Neuron (in vitro differentiated cells): ENCODE results near the gene CLDN17.

Experiments
- H2AFZ ChIP-seq: one replicate; pipeline ENCODE4 v1.6.1; 2013; ENCODE audit warnings: low read depth, mild to moderate bottlenecking, inconsistent platforms, low read length, moderate library complexity
- H3K27me3 ChIP-seq: one replicate; pipeline ENCODE4 v1.6.1; 2013; ENCODE audit warnings: low read length; ENCODE audit not compliant: insufficient read depth
- H3K36me3 ChIP-seq: one replicate; pipeline ENCODE4 v1.6.1; 2013; ENCODE audit warnings: low read length; ENCODE audit not compliant: insufficient read depth
- H3K4me1 ChIP-seq: one replicate; pipeline ENCODE4 v1.6.1; 2013; ENCODE audit warnings: low read length; ENCODE audit not compliant: insufficient read depth
- H3K4me3 ChIP-seq: 2 replicates; pipeline ENCODE4 v1.5.1; 2013; ENCODE audit warnings: mild to moderate bottlenecking, low read length, moderate library complexity
- H3K9me3 ChIP-seq: one replicate; pipeline ENCODE4 v1.6.1; 2013; ENCODE audit warnings: low read length

CLDN17 gene

GRCh38 chr21:30166171-30166570 is 434 bp downstream of the CLDN17 start:
- H3K36me3 ChIP-seq = no peaks in the 10 kb centered on the region

DNA sequence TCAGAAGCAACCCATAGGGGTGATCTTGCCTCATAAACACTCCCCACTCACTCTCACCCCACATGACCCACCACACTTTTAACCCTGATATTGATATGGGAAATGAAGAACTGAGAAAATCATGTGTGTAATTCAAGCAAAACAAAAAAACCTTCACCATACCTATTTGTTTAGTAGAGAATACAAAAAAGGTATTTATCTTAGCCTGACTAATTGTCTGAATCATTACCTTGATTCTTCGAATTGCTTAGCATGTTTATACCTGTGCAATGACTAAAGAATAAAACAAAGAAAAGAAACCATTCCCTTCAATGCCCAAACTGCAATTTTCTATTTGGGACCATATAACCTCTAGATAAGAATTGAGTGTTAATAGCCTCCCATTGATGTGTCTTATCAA is 1.8 kb downstream of the CLDN17 start:
- no peaks in the 10 kb centered on the region for H3K4me1 ChIP-seq
- no peaks in the 10 kb centered on the region for H3K27me3 ChIP-seq
- H2AFZ ChIP-seq = no peak overlapping the region
- no peaks in the 10 kb centered on the region for H3K9me3 ChIP-seq
- H3K36me3 ChIP-seq = no peaks in the 10 kb centered on the region
- no peak overlapping the region for H3K4me3 ChIP-seq

More at GRCh38 chr21:30166171-30166570, 434 bp downstream of the CLDN17 start:
- H3K4me1 ChIP-seq = no peaks in the 10 kb centered on the region
- no peak overlapping the region for H2AFZ ChIP-seq
- no peak overlapping the region for H3K4me3 ChIP-seq
- H3K27me3 ChIP-seq = no peaks in the 10 kb centered on the region
- H3K9me3 ChIP-seq = no peaks in the 10 kb centered on the region

- Histone ChIP-seq H3K9me3 (no peaks in the 10 kb centered on the region), H3K4me3 (no peak overlapping the region), H3K36me3 (no peaks in the 10 kb centered on the region), H3K4me1 (no peaks in the 10 kb centered on the region), H3K27me3 (no peaks in the 10 kb centered on the region), H2AFZ (no peak overlapping the region)
Observed at GRCh38 chr21:30153697-30154340, 12.8 kb downstream of the CLDN17 start.

DNA sequence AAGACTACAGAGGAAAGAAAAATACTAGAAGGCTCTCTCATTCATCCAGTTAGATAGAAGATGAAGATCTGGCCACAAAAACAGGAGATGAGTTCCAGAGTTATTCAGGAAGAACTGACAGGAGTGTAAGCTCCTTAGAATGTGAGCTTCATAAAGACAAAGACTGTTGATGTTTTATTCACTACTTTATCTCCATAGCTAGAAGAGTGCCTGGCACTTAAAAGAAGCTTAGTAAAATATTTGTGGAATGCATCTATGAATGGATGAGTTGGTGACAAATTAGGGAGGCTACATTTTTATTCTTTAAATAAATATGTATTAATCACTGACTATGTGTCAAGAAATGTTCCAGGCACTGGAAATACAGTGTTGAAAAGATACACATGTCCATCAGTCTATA is 13.8 kb downstream of the CLDN17 start:
- H3K36me3 ChIP-seq = no peaks in the 10 kb centered on the region
- H2AFZ ChIP-seq = no peak overlapping the region
- no peak overlapping the region for H3K4me3 ChIP-seq
- H3K4me1 ChIP-seq = no peaks in the 10 kb centered on the region
- no peaks in the 10 kb centered on the region for H3K9me3 ChIP-seq
- no peaks in the 10 kb centered on the region for H3K27me3 ChIP-seq

DNA sequence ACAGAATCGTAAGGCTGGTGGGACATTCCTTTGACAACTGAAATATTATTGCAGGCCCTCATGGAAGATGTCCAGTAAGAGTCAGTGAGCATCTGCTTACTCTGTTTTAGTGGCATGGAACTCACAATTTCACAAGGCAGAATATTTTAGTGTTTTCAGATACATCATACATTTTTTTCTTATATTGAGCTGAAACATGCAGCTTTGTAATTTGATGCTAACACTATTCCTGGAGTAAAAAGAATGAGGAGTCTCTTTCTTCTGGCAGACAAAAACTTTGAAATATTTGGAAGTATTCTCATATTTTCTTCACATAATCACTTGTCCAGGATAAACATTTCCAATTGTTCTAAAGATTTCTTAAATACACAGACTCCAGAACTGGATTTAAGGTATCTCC is 17.7 kb downstream of the CLDN17 start:
- Histone ChIP-seq H3K9me3 (no peaks in the 10 kb centered on the region), H3K4me3 (no peak overlapping the region), H3K4me1 (no peaks in the 10 kb centered on the region), H3K27me3 (no peaks in the 10 kb centered on the region), H3K36me3 (no peaks in the 10 kb centered on the region), H2AFZ (no peak overlapping the region)

DNA sequence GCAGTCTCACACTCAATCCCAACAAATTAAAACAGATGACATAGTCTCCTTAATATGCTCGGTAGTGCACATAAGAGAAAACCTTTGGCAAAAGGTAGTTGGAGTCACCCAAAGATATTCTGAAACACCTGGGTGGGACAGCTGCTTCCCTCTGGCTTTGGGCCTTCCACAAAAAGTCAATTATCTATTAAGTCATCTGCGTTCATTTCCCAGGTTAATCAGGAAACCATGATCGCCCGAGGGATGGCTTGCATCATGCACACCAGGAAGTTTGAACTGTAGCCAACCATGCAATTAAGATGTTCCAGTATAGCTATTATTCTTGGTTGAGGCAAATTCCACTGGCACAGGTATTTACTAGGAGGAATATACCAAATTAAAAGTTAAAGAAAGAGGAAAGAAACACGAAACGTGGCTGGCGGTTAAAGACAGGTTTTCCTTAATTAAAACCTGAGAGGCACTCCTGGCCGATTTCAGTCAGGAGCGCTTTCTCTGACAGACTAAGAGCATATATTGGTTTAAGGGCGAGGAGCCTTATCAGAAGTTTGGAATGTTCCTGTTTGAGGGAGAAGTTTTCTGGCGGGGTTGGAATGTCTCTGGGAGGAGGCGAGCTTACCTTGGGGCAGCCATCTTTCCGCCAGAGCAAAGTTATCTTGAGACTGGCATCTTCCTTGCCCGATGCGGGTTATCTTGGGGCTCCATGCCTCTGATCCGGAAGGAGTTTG is 19.9 kb downstream of the CLDN17 start:
- Histone ChIP-seq H3K36me3 (no peaks in the 10 kb centered on the region), H3K4me3 (no peak overlapping the region), H3K27me3 (no peaks in the 10 kb centered on the region), H3K9me3 (no peaks in the 10 kb centered on the region), H3K4me1 (no peaks in the 10 kb centered on the region), H2AFZ (no peak overlapping the region)

- Histone ChIP-seq H3K4me3 (no peak overlapping the region), H3K9me3 (no peaks in the 10 kb centered on the region), H3K36me3 (no peaks in the 10 kb centered on the region), H3K4me1 (peaks cover 2% of the 10 kb centered on the region), H3K27me3 (no peaks in the 10 kb centered on the region), H2AFZ (no peak overlapping the region)
Observed at GRCh38 chr21:30138483-30138882, 28.1 kb downstream of the CLDN17 start.

DNA sequence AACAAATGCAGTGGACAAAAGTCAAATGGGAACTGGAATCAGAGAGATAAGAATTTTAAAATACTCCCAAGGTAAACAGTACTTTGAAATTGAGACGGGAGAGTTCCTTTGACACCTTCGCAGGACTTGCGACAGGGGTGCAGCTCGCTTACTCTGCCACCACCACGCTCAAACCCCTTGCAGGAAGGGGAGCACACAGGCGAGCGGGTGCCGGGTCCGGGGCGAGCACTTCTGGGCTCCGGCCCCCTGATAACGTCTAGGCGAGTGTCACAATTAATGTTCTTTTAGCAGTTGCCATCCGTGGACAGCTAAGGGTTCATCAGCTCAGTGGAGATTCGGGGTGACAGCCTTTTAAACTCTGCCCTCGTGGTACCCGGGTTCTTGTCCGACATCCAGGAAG is 37.4 kb downstream of the CLDN17 start:
- Histone ChIP-seq H3K9me3 (peaks cover 1% of the 10 kb centered on the region), H2AFZ (no peak overlapping the region), H3K4me3 (no peak overlapping the region), H3K36me3 (no peaks in the 10 kb centered on the region), H3K27me3 (peaks cover 2% of the 10 kb centered on the region), H3K4me1 (no peaks in the 10 kb centered on the region)

- Histone ChIP-seq H3K9me3 (peaks cover 1% of the 10 kb centered on the region), H3K27me3 (peaks cover under 1% of the 10 kb centered on the region), H3K4me3 (no peak overlapping the region), H3K36me3 (no peaks in the 10 kb centered on the region), H2AFZ (no peak overlapping the region), H3K4me1 (peaks cover 5% of the 10 kb centered on the region)
Observed at GRCh38 chr21:30126576-30126975, 40.0 kb downstream of the CLDN17 start.

DNA sequence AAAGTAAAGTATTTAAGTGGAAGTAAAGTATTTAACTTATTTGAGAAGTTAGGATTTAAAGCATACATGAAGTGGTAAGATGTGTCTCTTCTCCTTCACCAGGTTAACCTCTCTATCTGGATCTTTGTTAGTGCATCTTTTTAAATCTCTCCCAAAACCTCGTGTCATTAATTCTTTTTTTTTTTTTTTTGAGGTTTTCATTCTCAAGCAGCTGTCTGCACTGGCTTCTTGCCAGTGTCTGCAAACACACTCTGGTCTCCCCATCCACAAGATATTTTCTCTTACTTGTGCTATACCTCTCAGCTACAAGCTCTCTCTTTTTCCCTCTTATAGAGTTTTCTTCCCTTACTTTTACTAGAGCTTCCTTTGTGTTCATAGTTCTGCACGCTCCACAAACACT is 49.0 kb downstream of the CLDN17 start:
- Histone ChIP-seq H3K9me3 (no peaks in the 10 kb centered on the region), H2AFZ (no peak overlapping the region), H3K4me1 (peaks cover 5% of the 10 kb centered on the region)

DNA sequence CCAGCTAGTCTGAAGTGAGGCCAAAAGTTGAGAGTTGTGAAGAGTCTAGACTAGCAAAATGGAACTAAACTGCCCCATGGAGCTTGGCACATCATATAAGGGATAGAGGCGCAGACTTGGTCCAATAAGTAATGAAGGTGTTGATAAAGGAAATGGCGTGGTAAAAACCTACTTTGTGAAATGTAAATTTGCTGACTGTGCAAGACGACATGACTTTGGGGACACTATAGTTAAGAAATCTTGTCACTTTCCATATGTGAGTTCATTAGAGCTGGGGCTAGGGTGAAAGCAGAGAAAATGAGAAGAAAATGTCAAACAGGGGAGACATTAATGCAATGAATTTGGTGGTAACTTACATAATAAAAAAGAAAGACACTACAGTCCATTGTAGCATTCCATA is 50.1 kb downstream of the CLDN17 start:
- Histone ChIP-seq H3K27me3 (no peaks in the 10 kb centered on the region), H3K4me3 (no peak overlapping the region), H3K36me3 (no peaks in the 10 kb centered on the region), H3K4me1 (no peaks in the 10 kb centered on the region), H2AFZ (no peak overlapping the region), H3K9me3 (no peaks in the 10 kb centered on the region)

More for the DNA sequence above, 49.0 kb downstream of the CLDN17 start:
- no peaks in the 10 kb centered on the region for H3K36me3 ChIP-seq
- no peaks in the 10 kb centered on the region for H3K27me3 ChIP-seq
- no peak overlapping the region for H3K4me3 ChIP-seq
